ENCODE data around the gene SDHAF3.

- no peak for TF ChIP-seq POLR2A (IDR thresholded peaks at IDR 0.05; ENCODE audit: extremely low read depth, insufficient read length)
- TF ChIP-seq, protein P1, sequence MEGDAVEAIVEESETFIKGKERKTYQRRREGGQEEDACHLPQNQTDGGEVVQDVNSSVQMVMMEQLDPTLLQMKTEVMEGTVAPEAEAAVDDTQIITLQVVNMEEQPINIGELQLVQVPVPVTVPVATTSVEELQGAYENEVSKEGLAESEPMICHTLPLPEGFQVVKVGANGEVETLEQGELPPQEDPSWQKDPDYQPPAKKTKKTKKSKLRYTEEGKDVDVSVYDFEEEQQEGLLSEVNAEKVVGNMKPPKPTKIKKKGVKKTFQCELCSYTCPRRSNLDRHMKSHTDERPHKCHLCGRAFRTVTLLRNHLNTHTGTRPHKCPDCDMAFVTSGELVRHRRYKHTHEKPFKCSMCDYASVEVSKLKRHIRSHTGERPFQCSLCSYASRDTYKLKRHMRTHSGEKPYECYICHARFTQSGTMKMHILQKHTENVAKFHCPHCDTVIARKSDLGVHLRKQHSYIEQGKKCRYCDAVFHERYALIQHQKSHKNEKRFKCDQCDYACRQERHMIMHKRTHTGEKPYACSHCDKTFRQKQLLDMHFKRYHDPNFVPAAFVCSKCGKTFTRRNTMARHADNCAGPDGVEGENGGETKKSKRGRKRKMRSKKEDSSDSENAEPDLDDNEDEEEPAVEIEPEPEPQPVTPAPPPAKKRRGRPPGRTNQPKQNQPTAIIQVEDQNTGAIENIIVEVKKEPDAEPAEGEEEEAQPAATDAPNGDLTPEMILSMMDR (IDR thresholded peaks at IDR 0.05; ENCODE audit: low read depth, low read length), result no peak
These were observed 101.3 kb downstream of the SDHAF3 start for GRCh38 chr7:97218767-97219166.
